GM18519 (cell line): ENCODE data around the gene SLC38A4.
"Not testable (repeated sequence)": the region's sequence is repeated elsewhere in the genome, so short reads cannot be mapped to it uniquely, and the experiment has no call there.

Source experiments
- ATAC-seq: cut with Tn5 transposase; IDR thresholded peaks from one replicate; pipeline ENCODE4 v1.9.1; 2021; ENCODE audit warnings: mild to moderate bottlenecking, moderate library complexity; ENCODE audit not compliant: unreplicated experiment, low FRiP score

SLC38A4 gene, protein sequence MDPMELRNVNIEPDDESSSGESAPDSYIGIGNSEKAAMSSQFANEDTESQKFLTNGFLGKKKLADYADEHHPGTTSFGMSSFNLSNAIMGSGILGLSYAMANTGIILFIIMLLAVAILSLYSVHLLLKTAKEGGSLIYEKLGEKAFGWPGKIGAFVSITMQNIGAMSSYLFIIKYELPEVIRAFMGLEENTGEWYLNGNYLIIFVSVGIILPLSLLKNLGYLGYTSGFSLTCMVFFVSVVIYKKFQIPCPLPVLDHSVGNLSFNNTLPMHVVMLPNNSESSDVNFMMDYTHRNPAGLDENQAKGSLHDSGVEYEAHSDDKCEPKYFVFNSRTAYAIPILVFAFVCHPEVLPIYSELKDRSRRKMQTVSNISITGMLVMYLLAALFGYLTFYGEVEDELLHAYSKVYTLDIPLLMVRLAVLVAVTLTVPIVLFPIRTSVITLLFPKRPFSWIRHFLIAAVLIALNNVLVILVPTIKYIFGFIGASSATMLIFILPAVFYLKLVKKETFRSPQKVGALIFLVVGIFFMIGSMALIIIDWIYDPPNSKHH

DNA sequence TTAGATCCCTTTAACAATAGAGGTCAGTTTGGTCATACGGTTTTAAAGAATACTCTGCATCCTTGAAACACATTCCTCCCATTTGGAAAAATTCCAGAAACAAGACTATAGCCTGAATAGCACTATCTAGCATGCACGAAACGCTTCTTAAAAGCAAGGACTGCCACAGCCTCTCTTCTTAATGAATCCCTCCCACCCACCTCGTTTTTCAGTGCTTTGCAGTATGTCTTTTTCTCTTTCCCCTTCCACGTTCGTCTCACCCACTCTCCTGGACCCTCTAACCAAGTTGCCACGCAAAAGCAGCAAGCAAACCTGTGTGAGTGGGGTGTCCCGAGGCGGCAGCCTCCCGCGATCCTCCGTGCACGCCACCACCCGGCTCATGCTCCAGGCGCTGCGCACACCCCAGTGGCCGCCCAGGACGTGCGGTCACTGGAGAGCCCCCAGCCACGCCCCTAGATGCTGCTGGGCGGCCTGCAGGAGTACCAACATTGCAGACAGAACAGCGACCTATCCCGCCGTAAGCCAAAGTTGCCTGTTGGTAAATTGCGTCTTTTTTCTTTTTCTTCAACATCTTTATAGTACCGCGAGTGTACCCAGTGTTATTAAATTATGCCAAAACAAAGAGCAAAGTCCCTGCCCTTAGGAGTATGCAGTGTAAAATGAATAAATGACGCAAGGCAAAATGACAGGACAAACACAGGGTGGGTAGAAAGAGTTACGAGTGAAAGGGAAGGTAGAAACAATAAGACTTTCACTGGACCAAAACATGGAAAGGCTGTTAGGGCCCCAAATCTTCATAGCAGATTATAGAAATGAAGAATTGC is at the start of gene SLC38A4:
TSS of gene SLC38A4 (minus strand) at position 407 of the 824 bp plus-strand sequence. CDS start 32,926 bp downstream, outside the sequence.
- ATAC-seq = no peak

DNA sequence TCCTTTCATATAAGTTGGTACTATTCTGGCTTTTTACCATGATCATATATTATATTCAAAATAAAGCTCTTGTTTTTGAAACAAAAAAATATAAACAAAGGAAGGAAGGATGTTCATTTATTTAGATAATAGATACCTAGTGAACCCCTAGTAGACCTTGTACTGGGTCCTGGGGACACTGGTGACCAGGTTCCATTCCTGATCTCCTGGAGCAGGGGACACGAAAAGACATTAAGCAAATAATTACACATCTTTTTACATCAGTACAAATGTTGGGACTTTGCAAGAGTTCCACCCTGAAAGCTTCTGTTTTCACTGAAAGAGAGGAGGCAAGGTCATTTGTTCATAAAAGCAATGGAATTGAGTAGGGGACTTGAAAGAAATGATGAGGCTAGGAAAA is 49.3 kb upstream of the SLC38A4 start:
- ATAC-seq = no peak

DNA sequence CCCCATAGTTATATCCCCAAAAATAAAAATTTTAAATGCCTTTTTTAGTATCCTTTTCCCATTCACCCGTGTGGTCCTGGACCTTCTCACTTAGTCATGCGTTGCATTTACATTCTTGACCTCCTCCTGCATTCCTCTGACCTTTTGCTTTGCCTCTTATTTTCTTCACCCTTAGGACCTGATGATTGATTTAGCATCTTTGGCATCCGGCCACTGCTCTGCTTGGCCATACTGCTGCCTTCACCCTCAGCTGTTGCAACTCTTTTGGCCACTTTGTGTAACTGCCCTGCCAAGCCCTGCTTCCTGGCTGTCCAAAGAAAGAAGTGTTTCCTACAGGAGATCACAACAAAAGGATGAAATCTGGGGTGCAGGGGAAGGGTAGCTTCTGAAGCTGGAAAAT is 48.8 kb upstream of the SLC38A4 start:
- no peak for ATAC-seq

DNA sequence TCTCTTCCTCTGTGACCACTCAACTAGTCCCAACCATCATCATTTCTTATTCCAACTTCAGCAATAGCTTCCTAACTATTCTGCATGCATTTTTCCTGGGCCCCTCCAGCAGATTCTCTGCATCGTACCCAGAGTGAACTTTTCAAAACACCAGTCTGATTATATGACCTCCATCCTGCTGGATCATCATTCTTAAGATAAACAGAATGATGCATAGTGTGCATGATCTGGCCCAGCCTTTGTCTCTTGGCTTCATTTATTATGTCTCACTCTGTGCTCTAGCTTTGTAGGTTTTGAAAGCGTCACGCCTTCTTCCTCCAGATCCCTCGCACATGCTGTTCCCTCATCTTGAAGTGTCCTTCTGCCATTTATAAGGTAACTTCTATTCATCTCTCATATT is 46.3 kb upstream of the SLC38A4 start:
- no peak for ATAC-seq

DNA sequence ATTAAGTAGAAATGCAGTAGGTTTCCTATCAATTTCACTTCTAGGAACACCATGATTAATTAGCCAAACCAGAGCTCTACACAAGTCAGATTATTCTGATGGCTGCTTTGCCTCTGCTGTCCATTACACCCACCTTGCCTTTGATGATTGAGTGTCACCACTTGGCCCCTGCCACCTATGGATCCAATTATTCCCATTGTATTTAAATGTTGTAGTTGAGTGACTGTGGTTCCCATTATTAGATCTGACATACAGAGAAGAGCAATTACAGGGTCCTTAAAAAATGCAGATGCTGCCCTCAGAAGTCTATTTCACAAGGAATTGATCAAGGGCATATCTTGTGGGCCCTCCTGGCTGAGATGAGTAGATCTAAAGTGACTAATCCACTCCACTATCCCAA is 39.5 kb upstream of the SLC38A4 start:
- no peak for ATAC-seq

DNA sequence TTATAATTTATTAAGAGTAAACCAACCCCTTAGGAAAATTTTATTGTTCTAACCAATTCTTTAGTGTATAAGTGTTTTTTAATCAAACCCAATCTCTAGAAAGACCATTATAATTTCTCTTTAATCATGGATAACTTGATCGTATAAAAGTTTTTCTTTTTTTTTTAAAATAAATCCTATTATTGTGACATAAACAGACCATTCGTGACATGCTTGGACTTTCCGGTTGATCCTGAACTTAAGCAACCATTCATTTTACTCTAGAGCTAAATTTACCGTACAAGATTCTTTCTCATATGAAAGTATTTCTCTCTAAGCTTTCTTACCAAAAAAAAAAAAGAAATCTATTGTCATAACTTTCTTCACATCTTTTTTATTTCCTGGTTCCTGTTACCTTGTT is 32.6 kb upstream of the SLC38A4 start:
- no peak for ATAC-seq

DNA sequence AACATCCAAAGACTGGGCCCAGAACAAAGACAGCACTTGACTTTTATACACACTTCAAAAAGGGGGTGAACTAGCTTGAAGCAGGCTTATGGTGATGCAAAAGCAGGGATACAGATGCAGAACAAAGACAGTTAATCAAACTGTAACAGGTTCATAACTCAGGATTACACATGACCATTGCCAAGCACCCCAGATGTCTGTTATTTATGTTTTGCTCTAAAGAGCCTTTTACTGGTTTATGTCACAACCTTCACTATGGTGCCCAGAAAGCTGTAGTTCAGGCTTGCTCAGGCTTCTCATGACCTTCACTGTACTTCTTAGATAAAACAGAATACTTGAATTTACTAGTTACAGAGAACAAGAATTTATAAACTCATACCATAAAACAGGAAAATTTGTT is 31.7 kb upstream of the SLC38A4 start:
- ATAC-seq = no peak

DNA sequence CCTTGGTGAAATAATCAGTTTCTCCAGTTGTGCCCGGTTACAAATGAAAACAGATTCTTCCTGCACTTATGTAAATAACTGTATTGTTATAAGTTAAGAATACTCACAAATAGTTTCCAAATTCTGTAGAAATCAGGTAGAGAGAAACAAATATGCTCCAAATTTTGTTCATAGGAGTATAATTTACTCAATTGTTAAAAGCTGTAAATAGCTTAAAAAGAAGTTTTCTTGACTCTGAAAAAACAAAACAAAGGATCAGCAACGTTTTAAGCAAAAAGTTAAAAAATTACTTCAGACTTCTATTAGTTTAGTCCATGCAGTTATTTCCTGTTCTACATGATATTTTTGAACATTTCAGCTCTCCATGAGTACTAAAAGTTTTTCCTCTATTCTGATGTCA is 30.0 kb upstream of the SLC38A4 start:
- ATAC-seq = no peak

DNA sequence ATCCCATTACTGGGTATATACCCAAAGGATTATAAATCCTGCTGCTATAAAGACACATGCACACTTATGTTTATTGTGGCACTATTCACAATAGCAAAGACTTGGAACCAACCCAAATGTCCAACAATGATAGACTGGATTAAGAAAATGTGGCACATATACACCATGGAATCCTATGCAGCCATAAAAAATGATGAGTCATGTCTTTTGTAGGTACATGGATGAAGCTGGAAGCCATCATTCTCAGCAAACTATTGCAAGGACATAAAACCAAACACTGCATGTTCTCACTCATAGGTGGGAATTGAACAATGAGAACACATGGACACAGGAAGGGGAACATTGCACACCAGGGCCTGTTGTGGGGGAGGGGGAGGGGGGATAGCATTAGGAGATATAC is 28.4 kb upstream of the SLC38A4 start:
- not testable (repeated sequence) for ATAC-seq

DNA sequence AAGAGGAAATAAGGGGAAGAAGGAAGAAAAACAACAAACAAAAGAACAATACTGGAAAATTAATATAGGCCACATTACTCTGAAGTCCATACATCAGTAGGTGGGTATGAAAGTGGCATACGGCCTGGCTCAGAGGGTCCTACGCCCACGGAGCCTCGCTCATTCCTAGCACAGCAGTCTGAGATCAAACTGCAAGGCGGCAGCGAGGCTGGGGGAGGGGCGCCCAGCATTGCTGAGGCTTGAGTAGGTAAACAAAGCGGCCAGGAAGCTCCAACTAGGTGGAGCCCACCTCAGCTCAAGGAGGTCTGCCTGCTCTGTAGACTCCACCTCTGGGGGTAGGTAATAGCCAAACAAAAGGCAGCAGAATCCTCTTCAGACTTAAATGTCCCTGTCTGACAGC is 23.0 kb upstream of the SLC38A4 start:
- ATAC-seq = not testable (repeated sequence)

DNA sequence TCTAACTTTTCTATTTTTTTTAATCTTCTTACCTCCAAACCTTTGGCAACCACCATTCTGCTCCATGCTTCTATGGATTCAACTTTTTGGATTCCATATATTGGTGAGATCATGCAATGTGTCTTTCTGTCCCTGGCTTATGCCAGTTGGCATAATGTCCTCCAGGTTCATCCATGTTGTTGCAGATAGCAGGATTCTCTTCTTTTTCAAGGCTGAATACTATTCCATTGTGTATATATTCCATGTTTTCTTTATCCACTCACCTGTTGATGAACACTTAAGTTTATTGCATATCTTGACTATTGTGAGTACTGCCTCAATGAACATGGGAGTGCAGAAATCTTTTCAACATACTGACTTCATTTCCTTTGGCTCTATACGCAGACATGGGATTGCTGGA is 21.2 kb upstream of the SLC38A4 start:
- ATAC-seq = no peak

DNA sequence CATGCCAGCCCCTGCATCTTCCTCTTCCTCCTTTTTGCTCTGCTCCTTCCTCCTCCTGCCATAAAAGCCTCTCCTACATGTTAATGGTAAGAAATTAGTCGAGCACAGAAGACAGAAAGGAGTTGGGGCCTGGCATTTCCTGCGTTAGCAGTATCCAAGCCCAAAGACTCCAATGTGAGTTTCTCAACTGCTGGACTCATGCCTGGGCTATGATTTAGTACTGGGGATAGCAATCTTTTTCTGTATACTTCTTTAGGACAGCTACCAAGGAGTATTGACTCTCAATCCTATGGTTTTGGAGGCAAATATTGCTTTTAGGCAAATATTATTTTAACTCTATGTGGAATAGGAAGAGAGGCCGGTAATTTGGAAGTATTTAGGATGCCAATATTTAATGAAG is 18.0 kb upstream of the SLC38A4 start:
- no peak for ATAC-seq

DNA sequence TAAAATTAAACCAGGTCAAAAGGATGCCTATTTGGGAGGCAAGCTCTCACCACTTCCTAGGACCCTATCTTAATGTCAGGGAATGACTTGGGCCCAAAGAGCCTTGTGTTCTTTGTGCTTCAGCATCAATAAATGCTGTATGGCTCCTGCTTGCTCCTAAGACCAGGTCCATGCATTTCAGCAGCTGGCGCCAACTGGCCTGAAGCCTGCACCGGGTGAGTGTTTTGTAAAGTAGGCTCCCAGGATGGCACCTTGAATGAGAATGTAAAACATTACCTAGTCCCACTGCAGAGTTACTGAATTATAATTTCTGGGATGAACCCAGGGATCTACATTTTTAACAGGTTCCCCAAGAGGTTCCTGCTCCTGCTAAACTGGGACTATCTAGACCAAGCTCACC is 16.1 kb upstream of the SLC38A4 start:
- ATAC-seq = no peak

DNA sequence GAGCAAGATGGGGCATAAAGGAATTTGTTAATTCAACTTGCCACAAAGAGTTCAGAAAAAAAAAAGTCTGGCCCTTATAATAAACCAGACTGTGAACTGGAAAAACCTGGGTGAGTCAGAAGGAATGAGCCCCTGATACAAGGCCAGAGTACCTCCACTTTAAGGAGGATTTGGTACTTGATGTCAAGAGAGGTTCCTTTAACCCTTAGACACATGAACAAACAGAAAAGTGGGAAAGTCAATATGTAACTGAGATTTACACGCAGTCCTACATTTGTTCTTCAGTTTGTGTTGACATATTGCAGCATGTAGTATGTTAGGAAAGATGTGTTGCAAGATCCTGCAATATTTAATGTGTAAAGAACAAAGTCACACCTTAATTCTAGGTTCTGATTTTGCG is 14.2 kb upstream of the SLC38A4 start:
- no peak for ATAC-seq

DNA sequence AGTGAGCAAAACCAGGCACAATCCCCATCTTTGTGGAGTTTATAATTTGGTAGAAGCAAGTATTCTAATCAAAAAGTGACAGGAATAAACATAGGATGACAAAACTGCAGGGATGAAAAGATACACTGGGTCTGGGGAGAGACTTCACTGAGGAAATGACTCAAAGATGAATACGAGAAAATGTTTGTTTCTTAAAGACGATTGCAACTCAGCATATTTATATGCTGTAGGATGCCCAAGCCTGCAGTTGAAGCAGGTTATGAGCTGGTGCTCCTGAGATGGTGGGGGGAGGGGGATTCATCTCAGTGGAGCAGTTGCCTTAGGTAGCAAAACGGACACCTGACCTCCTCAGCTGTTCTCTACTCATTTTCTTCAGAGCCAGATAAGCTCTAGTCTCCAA is 13.4 kb upstream of the SLC38A4 start:
- ATAC-seq = no peak

DNA sequence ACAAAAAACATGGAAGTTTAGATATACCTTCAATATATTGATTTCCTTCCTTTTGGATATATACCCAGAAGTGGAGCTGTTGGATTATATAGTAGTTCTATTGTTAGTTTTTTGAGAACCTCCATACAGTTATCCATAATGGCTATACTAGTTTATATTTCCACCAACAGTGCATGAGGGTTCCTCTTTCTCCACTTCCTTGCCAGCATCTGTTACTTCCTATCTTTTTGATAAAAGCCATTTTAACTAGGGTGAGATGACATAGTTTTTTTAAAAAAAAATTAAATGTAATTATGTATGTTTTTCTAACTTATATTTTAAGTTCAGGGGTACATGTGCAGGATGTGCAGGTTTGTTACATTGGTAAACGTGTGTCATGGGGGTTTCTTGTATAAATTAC is 10.0 kb upstream of the SLC38A4 start:
- no peak for ATAC-seq

DNA sequence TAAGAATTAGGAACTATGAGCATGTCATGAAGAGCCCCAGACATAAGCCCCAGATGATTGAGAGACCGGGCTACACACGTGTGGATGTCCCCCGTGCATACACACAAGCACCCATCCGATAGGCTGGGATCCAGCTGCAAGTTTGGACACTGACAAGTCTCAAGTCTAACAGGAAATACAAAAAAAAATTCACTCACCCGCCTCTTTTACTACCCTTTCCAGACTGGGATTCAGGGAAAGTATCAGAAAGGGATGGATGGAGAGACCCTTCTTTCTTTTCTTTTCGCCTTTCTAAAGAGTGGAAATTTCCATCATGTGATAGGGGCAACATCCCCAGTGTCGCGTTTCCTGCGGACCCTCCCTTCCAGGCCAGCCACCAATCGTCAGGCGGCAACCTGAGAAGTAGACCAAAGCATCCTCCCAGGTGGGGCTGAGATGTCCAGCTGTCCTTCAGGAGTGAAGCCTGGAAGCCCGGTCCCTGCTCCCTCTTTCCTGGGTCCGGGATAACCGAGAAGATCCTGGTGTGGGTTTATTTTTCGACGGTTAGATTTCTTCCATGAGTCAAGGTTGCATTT is 6.4 kb upstream of the SLC38A4 start:
- ATAC-seq = no peak

DNA sequence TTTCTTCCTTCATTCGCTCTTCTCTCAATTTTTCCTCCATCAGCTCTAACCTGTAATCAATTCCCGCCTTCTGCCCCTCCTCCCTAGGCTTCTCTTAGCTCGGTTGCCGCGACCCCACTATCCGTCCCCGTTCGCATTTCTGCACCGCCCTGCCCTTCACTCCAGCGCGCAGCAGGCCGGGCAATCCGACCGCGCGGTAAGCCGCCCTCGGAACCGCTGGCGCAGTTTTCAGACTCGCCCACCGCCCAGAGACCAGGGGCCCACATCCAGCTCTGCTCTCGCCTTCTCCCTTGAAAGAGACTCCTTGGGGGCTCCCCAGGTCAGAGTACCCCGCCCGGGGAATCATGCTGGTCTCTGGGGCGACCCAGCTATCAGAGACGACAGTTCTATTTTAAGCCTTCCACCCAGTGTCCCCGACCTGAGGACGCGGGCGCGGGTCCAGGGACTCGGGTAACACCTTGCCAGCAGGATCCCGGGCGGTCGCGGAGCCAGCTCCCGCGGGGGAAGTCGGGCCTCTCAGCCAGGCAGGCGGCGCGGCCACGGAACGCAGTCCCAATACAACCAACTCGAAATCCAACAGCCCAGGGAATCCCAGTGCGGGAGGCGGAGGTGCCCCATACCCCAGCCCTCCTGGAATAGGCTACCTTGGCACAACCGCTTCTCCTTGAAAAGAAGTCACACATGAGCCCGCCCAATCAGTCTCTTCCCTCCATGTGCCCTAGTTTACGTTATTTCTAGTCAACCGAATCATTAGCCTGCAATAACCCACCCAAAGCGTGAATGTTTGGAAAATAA is 5.7 kb upstream of the SLC38A4 start:
- no peak for ATAC-seq

DNA sequence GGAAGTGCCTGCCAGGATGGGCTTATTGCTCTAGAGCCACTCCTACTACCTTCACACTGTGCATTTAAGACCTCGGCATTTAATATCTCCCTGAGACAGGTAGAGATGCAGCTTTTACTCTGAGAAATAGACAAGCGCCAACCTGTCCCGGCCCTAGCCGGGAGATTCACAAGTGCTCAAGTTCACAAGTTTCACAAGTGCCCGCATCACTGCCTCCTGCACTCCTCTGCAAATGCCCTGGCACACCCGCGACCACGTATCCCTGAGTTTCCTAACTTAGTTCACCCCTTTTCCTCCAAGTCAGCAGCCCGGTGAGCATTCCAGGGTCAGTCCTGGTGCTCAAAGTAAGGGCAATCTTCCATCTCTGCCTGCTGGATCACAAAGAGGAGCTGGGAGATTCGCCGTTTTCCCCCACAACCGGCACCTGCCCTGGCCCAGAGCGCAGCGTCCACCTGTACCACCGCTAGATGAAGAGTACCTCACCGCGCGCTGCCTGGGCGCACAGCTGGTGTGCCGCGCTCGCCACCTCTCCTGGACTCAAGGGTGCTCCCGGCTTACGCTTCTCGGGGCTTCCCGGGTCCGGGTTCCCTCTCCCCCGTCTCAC is 5.0 kb upstream of the SLC38A4 start:
- no peak for ATAC-seq

DNA sequence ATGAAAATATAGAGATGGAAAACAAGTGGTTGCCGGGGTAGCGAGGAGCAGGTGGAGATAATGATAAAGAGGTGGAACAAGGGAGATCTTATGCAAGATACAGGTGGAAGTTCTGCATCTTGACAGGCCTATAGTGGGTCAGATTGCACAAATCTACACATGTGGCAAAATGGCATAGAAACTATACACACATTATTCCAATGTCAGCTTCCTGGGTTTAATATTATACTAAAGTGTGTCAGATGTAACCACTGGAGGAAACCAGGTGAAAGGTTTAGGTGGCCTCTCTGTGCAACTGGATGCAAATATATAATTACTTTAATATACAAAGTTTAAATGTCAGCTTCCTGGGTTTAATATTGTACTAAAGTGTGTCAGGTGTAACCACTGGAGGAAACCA is 1.1 kb downstream of the SLC38A4 start:
- ATAC-seq = no peak
